DOHH2 (cell line): ENCODE measurements around the gene SIRT3.

Experiments
- EZH2phosphoT487 ChIP-seq: fragments of 200-600 bp; sonication (generic); IDR thresholded peaks from 2 replicates; pipeline ENCODE4 v1.6.1; 2017; ENCODE audit warnings: borderline replicate concordance, mild to moderate bottlenecking, antibody characterized with exemption, low read length, moderate library complexity, mixed read lengths
- TF ChIP-seq, protein P1 (sequence below): fragments of 200-600 bp; sonication (generic); IDR thresholded peaks from one replicate; pipeline ENCODE4 v1.5.1; 2014; ENCODE audit warnings: antibody characterized with exemption, mild to moderate bottlenecking, low read depth, low read length; ENCODE audit not compliant: poor library complexity, severe bottlenecking

GRCh38 chr11:256952-257737 lies 21.0 kb upstream of the SIRT3 start:
- TF ChIP-seq, protein P1, sequence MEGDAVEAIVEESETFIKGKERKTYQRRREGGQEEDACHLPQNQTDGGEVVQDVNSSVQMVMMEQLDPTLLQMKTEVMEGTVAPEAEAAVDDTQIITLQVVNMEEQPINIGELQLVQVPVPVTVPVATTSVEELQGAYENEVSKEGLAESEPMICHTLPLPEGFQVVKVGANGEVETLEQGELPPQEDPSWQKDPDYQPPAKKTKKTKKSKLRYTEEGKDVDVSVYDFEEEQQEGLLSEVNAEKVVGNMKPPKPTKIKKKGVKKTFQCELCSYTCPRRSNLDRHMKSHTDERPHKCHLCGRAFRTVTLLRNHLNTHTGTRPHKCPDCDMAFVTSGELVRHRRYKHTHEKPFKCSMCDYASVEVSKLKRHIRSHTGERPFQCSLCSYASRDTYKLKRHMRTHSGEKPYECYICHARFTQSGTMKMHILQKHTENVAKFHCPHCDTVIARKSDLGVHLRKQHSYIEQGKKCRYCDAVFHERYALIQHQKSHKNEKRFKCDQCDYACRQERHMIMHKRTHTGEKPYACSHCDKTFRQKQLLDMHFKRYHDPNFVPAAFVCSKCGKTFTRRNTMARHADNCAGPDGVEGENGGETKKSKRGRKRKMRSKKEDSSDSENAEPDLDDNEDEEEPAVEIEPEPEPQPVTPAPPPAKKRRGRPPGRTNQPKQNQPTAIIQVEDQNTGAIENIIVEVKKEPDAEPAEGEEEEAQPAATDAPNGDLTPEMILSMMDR = no peak
- no peak for TF ChIP-seq EZH2phosphoT487
